Retinal pigment epithelial cell (primary cell): ENCODE measurements around the gene FAM177B.

ENCODE experiments used
- DNase-seq: peaks from one replicate; pipeline ENCODE4 v3.0.0-alpha.2; 2010; ENCODE audit warnings: low read depth
- H3K4me3 ChIP-seq: 2 replicates; pipeline ENCODE4 v1.5.1; 2011; ENCODE audit warnings: mild to moderate bottlenecking, low read length, control low read depth, moderate library complexity
- TF ChIP-seq, protein P1 (sequence below): conservative IDR thresholded peaks from 2 replicates; pipeline ENCODE4 v1.5.1; 2011; ENCODE audit warnings: low read depth, low read length, control low read depth, inconsistent platforms

The FAM177B gene

DNA sequence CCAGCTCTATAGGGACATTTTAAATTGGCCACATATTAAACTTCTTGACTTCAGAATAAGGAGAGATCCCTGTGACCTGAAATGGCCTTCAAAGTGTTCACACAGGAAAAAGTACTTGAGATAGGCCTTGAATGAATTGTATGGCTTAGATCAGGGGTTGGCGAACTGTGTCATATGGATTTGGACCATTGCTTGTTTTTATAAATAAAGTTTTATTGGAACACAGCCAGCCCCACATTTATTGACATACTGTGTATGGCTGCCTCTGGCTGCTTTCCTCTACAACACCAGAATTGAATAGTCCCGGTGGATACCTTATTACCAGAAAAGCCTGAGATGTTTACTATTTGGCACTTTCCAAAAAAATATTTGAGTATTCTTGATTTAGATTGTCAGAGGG, 20.6 kb upstream of the FAM177B start:
- no peak overlapping the region for H3K4me3 ChIP-seq
- DNase-seq: no peak
- TF ChIP-seq, protein P1, sequence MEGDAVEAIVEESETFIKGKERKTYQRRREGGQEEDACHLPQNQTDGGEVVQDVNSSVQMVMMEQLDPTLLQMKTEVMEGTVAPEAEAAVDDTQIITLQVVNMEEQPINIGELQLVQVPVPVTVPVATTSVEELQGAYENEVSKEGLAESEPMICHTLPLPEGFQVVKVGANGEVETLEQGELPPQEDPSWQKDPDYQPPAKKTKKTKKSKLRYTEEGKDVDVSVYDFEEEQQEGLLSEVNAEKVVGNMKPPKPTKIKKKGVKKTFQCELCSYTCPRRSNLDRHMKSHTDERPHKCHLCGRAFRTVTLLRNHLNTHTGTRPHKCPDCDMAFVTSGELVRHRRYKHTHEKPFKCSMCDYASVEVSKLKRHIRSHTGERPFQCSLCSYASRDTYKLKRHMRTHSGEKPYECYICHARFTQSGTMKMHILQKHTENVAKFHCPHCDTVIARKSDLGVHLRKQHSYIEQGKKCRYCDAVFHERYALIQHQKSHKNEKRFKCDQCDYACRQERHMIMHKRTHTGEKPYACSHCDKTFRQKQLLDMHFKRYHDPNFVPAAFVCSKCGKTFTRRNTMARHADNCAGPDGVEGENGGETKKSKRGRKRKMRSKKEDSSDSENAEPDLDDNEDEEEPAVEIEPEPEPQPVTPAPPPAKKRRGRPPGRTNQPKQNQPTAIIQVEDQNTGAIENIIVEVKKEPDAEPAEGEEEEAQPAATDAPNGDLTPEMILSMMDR: no peak

DNA sequence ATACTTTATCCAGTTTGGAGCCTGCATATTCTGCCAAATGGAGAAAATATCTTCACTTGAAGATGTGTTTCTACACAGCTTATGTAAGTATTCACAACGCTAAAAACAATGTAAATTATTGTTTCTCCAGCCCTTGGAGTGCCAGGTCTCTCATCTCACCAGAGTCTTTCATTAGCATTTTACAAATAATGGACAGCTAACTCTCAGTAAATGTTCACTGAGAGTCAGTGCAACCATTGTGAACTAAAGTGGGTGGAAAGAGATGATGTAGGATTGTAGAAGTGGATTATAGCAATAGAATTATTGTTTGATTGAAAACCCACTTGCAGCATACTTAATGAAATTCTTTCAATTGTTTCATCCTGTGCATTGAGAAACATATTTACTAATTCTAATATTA, 8.3 kb upstream of the FAM177B start:
- no peak for DNase-seq
- H3K4me3 ChIP-seq: no peak overlapping the region
- TF ChIP-seq, protein P1: no peak

DNA sequence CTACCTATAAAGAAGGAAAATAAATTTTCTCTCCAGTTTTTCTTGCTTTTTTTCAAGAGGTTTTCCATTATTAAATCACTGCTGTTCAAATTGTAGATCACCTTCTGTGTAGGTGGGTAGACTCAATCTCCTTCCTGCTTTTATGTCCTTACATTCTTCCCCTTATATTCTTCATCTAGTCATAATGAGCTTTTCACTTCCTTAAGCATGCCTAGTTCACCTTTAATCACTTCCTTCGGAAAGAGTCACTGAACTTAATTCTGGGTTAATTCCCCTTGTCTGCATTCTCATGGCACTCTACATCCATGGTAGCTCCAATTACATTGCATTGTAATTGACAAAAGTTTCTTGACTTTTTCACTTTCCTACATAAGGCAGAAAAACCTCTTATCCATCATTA, 6.1 kb upstream of the FAM177B start:
- no peak overlapping the region for H3K4me3 ChIP-seq
- TF ChIP-seq, protein P1: no peak
- DNase-seq: no peak

DNA sequence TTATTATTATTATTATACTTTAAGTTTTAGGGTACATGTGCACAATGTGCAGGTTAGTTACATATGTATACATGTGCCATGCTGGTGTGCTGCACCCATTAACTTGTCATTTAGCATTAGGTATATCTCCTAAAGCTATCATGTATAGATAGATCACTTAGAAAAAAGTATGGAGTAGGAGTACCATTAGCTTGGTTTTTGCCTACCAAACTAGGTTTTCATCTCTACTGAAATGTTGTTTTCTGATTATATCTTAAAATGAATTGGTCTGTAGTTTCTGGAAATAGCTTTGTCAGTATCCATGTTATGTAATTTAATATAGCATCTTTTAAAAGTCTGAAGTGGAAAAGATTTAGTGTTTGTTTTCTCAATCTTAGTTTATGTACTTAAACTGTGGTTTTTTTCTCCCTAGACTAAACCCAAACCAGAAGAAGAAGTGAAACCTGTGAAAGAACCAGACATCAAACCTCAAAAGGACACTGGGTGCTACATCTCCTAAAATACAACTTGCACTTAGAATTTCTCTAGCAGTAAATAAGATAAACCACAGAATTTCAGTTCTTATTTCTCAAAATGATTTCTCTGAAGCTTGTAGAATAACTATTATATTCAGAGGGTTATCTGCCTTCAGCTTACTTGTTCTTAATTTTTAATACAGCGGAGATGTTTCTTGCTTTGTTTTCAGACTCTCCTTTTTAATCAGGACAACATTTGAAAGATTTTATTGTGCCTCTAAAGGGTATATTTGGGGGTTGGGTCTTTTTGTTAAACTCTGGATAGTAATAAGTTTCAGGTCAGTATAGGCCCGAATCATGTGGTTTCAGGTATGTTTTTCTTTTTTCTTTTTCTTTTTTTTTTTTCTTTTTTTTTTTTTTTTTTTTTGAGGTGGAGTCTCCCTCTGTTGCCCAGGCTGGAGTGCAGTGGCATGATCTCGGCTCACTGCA, 4.5 kb upstream of the FAM177B start:
- TF ChIP-seq, protein P1: no peak
- H3K4me3 ChIP-seq: no peak overlapping the region
- no peak for DNase-seq

DNA sequence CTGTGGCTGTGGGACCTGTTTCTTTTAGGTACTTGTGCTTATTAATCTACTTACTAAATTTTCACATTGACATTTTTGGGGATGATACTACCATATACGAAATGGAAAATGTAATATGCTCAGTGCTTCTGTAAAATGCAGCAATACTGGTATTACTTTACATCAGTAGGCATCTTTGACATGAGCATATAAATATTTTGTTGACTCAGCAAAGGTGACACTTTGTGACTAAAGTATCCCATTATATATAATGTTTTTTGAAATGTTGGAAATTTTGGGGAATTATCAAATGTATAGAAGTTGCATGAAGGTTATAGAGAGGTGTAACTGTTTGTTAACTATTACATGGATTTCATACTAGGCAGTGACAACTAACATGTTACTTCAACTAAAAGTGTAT, 2.3 kb upstream of the FAM177B start:
- no peak overlapping the region for H3K4me3 ChIP-seq
- TF ChIP-seq, protein P1: no peak
- DNase-seq: no peak

DNA sequence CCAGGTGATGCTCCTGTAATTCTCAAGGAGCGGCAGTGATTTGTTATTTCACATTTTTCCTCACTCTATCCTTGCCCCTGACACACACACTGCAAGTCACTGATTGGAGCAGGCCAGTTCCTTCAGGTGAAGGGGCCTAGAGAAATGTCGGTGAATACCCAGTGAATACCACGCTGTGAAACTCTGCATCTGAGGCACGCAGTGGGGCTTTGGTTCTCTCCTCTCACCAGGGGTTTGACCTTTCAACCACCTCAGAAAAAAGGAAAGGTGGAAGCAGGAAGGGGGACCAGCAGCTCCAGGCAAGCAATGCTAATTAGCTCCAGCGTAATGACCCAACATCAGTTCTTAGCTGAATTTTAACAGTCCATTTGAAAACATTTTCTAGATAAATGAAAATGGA, 532 bp upstream of the FAM177B start:
- TF ChIP-seq, protein P1: no peak
- DNase-seq: no peak
- H3K4me3 ChIP-seq: no peak overlapping the region

DNA sequence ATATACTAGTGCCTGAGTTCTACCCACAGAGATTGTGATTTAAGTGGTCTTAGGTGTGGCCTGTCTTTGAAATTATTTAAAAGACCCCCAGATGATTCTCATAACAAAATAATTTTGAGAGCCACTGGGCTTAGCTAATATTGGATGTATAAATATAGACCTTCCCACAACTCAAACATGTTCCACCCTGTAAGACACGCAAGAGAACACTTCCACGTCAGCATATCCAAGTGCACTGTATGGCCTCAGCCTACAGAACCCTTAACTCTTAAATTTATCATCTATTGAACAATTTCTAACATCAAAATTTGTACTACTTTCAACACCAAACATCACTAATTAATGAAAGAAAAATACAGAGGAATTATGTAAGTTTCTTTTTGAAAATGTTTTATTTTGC, 2.5 kb downstream of the FAM177B start:
- H3K4me3 ChIP-seq: no peak overlapping the region
- DNase-seq: no peak
- TF ChIP-seq, protein P1: no peak
